Myocyte (in vitro differentiated cells): ENCODE results near the gene AGO4. TPM values are rescaled to one million over a fixed set of nuclear protein-coding genes. Genes with fewer than 3 reads are reported as not detected.
"Not testable (repeated sequence)": the region's sequence is repeated elsewhere in the genome, so short reads cannot be mapped to it uniquely, and the experiment has no call there.

Source experiments
- DNase-seq: peaks from one replicate; pipeline ENCODE4 v3.0.0-alpha.2; 2012; ENCODE audit warnings: low read depth
- total RNA-seq: library from RNA; depleted of rRNA; stranded (reverse); fragments of >200 nt; gene quantifications from 2 replicates; pipeline ENCODE4 v1.2.3, GENCODE V29; 2014

The AGO4 gene
- total RNA-seq, 1 donor from 2014 or later: 12.7 TPM

GRCh38 chr1:35863881-35864625, 56.2 kb downstream of the AGO4 start:
- no peak for DNase-seq

- DNase-seq: no peak
Observed at GRCh38 chr1:35864813-35865212, 57.0 kb downstream of the AGO4 start.

DNA sequence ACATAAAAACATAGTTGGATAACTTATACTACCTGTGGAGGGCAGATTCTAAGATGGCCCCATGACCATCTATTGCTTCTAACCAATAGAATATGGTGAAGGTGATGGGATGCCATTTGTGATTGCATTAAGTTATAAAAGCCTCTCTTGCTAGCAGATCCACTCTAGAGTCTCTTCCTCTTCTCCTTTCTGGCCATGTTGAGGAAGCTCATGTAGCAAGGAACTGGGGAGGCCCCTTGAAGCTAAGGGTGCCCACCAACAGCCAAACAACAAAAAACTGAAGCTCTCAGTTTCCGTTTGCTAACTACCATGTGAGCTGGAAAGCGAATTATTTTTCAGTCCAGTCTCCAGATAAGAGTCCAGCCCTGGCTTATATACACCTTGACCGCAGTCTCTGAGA, 59.2 kb downstream of the AGO4 start:
- DNase-seq: no peak

DNA sequence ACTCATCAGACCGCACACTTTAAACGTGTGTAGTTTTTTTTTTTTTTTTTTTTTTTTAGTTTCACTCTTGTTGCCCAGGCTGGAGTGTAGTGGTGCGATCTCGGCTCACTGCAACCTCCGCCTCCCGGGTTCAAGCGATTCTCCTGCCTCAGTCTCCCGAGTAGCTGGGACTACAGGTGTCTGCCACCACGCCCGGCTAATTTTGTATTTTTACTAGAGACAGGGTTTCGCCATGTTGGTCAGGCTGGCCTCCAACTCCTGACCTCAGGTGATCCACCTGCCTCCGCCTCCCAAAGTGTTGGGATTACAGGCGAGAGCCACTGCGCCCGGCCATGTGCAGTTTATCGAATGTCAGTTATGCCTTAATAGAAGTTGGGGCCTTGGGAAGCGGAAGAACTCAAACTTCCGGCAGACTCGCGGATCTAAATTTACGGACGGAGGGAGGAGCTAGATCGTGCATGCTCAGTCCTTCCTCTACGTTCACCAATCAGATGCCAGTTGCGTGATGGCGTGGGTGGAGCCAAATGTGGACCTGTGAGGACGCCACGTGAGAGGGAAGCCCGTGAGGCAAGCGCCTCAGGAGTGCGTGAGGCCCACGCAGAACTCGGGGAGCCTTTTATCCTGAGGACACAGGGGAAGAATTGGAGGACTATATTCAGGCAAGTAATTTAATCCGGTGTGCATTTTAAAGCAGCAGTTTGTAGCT, 61.6 kb downstream of the AGO4 start:
- DNase-seq: not testable (repeated sequence)

DNA sequence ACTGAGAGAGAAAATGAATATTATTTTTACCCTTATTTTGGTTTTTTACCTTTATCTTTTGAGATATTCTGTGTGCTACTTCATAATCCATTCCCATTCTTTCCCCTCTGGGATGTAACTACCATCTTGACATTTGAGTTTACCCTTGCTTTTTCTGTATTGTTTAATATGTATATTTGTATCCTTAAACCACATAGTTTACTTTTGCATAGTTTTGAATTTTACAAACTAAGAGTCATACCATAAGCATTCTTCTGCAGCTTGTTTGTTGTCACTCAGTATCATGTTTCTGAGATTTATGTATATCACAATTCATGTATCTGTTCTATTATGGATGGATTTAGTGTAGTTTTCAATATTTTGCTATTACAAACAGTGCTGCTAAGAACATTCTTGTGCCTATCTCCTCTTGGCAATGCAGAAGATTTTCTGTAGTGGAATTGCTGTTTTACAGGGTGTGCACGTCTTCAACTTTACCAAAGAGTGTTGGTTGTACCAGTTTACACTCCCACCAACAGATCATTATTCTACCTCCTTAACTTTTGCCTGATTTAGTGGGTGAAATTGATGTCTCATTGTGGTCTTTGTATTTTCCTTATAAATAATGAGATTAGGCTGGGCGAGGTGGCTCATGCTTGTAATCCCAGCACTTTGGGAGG, 63.0 kb downstream of the AGO4 start:
- no peak for DNase-seq

DNA sequence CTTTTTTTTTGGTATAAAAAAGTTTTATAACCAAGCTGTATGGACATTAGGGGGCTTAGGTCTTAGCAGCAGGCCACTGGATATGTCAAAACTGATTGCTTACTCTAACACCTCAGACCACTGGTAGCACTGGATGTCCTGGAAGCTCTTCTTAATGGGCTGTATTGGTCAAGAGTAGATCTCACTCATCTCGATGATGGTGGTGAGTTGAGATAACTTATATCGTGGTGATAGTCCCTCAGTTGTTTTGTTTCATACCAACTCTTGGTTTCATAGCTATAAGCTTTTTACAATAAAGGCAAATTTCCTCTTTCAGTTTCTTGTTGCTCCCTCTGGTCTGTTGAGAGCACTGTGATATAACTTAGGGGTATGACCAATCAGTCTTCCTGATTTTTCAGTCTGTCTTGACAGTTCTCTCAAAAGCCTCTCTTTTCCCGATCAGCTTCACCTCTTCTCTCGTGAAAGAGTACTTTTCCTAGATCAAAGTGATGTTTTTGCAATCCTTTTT, 65.5 kb downstream of the AGO4 start:
- no peak for DNase-seq

- DNase-seq: not testable (repeated sequence)
Observed at GRCh38 chr1:35874115-35874514, 66.3 kb downstream of the AGO4 start.

DNA sequence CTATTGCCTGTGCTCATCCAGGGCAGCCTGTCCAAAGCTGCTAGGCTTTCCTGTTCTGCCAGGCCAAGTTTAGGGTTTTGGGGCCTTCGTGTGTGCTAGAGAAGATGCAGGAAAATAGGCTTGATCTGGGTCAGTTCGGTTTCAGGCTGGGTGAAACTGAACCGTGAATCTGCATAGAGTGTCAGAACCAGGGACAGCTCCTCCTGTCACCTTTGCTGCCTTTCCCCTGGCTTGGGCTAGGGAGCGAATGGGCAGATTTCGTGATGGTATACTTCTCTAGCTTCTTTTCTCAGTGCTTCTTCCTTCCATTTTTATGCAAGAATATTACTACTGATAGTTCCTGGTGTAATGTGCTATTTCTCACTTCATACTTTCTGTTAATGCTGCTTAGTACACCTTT, 69.2 kb downstream of the AGO4 start:
- DNase-seq: peak; percentile 50

DNA sequence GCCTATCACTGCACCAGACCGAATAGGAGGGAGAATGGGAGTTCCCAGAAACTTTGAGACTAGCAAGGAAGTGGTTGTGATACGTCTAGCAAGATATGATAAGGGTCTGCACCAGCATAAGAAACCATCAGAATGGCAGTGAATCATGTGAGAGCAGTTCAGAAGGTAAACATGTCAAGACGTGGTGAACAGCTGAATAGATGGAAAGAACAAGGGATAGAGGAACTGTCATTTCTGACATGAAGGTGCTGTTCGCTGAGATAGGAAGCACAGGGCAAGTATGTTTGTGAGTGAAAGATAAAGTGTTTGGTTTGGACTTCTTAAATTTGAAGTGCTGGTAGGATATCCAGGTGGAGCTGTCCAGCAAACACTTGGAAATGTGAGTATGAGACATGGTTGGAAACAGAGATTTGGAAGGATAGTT, 74.0 kb downstream of the AGO4 start:
- DNase-seq: peak; percentile 19

- DNase-seq: no peak
Observed at GRCh38 chr1:35882586-35882944, 74.7 kb downstream of the AGO4 start.

- peak; percentile 92 for DNase-seq
Observed at GRCh38 chr1:35882945-35883634, 75.3 kb downstream of the AGO4 start, which contains the start of gene AGO1. Gene AGO1 (plus strand): TSS chr1:35883209. CDS start chr1:35883422, 213 bp downstream.

- peak; percentile 13 for DNase-seq
Observed at GRCh38 chr1:35883635-35884101, 75.9 kb downstream of the AGO4 start.

GRCh38 chr1:35884934-35885333, 77.1 kb downstream of the AGO4 start:
- DNase-seq: no peak

GRCh38 chr1:35885961-35886558, 78.2 kb downstream of the AGO4 start:
- no peak for DNase-seq

GRCh38 chr1:35886577-35887431, 79.0 kb downstream of the AGO4 start:
- DNase-seq: no peak

DNA sequence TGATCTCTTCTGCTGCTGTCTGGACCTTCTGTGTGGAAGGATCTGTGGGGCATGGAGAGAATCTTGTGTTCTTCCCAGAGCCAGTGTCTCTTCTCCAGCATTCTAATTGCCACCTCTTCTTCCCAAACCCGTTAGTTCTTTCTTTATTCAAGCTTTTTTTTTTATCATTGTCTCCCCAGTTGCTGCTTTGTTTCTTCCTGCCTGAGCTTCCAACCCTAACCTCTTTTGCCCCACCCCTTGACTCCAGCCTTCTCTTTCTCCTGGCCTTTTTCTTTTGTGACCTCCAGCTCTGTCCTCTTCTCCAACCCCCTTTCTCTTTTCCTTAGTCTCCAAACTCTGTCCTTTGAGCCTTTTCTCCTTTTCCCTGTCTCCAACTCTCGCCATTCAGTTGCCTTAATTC, 79.7 kb downstream of the AGO4 start:
- no peak for DNase-seq

DNA sequence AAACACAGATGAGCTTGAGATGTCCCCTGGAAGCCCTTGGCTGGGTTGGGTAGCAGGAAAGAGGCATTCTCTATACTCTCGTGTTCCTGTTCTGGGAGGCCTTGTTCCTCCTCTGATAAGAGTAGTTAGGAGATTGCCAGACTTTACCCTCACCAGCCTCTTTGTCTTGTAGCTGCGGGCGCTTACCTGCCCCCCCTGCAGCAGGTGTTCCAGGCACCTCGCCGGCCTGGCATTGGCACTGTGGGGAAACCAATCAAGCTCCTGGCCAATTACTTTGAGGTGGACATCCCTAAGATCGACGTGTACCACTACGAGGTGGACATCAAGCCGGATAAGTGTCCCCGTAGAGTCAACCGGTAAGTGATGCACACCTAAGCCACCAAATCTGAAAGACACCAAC, 80.4 kb downstream of the AGO4 start:
- DNase-seq: no peak

GRCh38 chr1:35888981-35889380, 81.2 kb downstream of the AGO4 start:
- DNase-seq: not testable (repeated sequence)

GRCh38 chr1:35893051-35893879, 85.4 kb downstream of the AGO4 start:
- DNase-seq: no peak
